Muscle layer of duodenum (tissue), 2 donors: ENCODE data around the gene GAPDHS.
A peak's percentile ranks its signal among the peaks of the same experiment; 100 is the strongest.

ENCODE experiments used
- H3K27ac ChIP-seq: one replicate; pipeline ENCODE4 v1.7.0; 2013; ENCODE audit warnings: mild to moderate bottlenecking, low read length
- H3K27me3 ChIP-seq: one replicate; pipeline ENCODE4 v1.7.0; 2013; ENCODE audit warnings: low read depth, mild to moderate bottlenecking, control low read depth, low read length
- H3K36me3 ChIP-seq, 2 donors: one replicate each; pipeline ENCODE4 v1.7.0; 2013; ENCODE audit warnings: low read length in 2 of 2, control low read depth in 1 of 2, mild to moderate bottlenecking in 1 of 2; ENCODE audit not compliant: insufficient read depth in 2 of 2, control insufficient read depth in 1 of 2
- H3K4me1 ChIP-seq, 2 donors: one replicate each; pipeline ENCODE4 v1.7.0; 2013; ENCODE audit warnings: low read length in 2 of 2, mild to moderate bottlenecking in 2 of 2, control low read depth in 1 of 2, moderate library complexity in 1 of 2; ENCODE audit not compliant: insufficient read depth in 2 of 2, control insufficient read depth in 1 of 2
- H3K4me3 ChIP-seq, 2 donors: one replicate each; pipeline ENCODE4 v1.7.0; 2013; ENCODE audit warnings: low read length in 2 of 2, low read depth in 1 of 2, mild to moderate bottlenecking in 1 of 2
- H3K9me3 ChIP-seq, 2 donors: one replicate each; pipeline ENCODE4 v1.7.0; 2013; ENCODE audit warnings: low read length in 2 of 2, control low read depth in 1 of 2, mild to moderate bottlenecking in 1 of 2; ENCODE audit not compliant: control insufficient read depth in 1 of 2
- donor health status: healthy.

GAPDHS gene

DNA sequence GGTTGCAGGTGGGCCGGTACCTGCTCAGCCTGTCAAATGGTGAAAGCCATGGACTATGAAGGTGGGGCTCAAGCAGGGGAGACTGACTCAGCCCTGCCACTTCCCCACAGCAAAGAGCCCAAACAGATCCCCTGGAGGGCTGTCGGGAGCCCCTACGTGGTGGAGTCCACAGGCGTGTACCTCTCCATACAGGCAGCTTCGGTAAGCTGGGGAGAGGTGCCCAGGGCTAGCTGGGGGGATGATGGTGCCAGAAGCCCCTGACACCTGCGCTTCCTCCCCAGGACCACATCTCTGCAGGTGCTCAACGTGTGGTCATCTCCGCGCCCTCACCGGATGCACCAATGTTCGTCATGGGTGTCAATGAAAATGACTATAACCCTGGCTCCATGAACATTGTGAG is 9.0 kb downstream of the GAPDHS start:
- Histone ChIP-seq H3K27me3 (no peaks in the 10 kb centered on the region), H3K9me3 (no peaks in the 10 kb centered on the region)

DNA sequence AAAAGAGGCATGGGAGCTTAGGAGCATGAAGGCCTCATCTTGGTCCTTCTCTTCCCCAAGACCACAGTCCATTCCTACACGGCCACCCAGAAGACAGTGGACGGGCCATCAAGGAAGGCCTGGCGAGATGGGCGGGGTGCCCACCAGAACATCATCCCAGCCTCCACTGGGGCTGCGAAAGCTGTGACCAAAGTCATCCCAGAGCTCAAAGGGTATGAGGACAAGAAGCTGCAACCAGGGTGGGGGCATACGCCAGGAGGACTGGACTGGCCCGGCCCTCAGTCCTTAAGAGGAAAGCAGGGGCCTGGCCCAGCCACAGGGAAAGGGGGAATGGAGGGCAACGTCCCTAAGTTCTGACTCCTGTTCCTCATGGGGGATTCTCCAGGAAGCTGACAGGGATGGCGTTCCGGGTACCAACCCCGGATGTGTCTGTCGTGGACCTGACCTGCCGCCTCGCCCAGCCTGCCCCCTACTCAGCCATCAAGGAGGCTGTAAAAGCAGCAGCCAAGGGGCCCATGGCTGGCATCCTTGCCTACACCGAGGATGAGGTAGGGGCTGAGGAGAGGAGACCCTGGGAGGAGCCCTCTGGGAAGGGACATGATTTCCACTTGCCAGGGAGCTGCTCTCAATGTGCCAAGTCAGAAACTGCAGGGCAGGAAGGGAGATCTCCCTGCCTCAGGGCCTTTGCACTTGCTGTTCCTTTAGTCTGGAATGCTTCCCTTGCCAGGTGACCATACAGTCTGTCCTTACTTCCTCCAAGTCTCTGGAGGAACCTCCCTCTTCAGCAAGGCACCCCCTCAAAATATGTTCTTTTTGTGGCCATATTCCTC is 10.2 kb downstream of the GAPDHS start:
- Histone ChIP-seq H3K36me3 (peaks cover 0 to 9% of the 10 kb centered on the region in 2 donors), H3K4me3 (no peak overlapping the region), H3K9me3 (no peaks in the 10 kb centered on the region), H3K4me1 (peaks cover 11 to 23% of the 10 kb centered on the region in 2 donors), H3K27me3 (no peaks in the 10 kb centered on the region), H3K27ac (no peak overlapping the region)

More for the DNA sequence above, 9.0 kb downstream of the GAPDHS start:
- Histone ChIP-seq H3K4me3 (no peak overlapping the region), H3K27ac (no peak overlapping the region), H3K4me1 (peaks cover 11 to 20% of the 10 kb centered on the region in 2 donors), H3K36me3 (peaks cover 0 to 6% of the 10 kb centered on the region in 2 donors)

DNA sequence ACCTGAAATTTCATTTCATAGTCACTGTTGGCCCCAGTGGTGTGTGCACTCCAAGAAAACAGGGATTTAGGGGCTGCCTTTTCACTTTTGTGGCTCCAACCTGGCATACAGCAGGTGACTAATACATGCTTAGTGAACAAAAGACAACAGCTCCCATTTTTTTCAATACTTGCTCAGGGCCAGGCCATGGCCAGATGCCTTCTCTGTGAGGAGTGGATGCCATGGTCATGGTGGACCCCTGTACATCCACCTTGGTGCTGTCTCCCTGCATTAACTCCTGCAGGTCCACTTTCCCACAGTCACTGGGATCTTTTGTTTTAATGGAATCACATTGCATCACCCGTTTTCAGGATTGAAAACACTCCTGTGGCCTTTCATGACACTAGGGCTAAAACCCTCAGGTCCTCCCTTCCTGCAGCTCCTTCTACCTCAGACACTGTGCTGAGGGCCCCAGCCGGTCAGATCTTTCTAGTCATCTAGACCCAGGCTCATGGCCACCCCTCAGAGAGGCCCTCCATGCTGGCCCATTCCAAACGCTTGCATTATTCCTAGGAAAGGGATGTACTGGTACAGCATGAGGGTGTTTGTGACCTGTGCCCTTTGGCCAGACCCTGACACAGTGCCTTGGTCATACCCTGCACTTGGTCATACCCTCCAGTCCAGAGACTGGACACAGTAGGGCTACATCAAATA is 11.0 kb downstream of the GAPDHS start:
- Histone ChIP-seq H3K4me3 (peak overlapping the region; percentile 83 to 88), H3K27me3 (no peaks in the 10 kb centered on the region), H3K9me3 (no peaks in the 10 kb centered on the region), H3K36me3 (peaks cover 0 to 9% of the 10 kb centered on the region in 2 donors), H3K4me1 (peaks cover 11 to 23% of the 10 kb centered on the region in 2 donors), H3K27ac (peak overlapping the region; percentile 73)

DNA sequence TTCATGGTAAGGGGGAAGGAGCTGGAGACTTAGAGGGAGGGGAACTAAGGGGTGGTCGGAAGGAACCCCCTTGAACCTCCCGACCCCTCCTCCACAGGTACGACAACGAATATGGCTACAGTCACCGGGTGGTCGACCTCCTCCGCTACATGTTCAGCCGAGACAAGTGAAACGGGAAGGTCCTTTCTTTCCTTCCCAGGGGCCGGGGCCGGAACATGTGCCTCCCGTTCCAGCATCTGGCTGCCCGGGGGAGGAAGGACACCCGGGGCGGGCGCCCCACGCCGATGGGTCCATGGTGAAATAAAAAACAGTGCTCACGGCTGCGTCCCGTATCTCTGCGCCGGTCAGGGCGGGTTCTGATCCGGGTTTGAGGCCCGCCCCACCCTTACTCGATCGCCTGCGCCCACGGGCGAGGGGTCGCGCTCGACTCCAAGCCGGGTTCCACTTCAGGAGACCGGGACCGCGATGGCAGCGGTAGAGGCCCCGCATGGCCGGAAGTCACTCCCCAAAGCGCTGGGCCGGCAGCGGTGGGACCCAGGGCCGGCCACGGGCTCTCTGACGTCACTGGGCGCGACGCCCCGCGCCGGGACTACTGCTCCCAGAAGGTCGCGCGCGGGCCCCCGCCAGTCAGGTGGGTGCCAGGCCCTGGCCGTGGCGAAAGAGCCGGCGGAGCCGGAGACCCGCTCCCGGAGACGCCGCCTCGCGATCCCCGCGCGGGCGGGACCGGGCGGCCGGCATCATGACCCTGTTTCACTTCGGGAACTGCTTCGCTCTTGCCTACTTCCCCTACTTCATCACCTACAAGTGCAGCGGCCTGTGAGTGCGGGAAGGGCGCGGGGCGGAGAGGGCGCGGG is 12.0 kb downstream of the GAPDHS start, which contains the start of gene TMEM147:
TMEM147 (plus strand) TSS at position 626 of the 854 bp plus-strand sequence; CDS start at position 740, 114 bp downstream.
- Histone ChIP-seq H3K4me3 (peak within 1 kb of the TSS; percentile 83 to 88), H3K4me1 (peaks cover 11 to 23% of the 10 kb centered on the region in 2 donors), H3K27me3 (no peaks in the 10 kb centered on the region), H3K36me3 (peaks cover 0 to 9% of the 10 kb centered on the region in 2 donors), H3K27ac (peak within 1 kb of the TSS; percentile 73), H3K9me3 (no peaks in the 10 kb centered on the region)

DNA sequence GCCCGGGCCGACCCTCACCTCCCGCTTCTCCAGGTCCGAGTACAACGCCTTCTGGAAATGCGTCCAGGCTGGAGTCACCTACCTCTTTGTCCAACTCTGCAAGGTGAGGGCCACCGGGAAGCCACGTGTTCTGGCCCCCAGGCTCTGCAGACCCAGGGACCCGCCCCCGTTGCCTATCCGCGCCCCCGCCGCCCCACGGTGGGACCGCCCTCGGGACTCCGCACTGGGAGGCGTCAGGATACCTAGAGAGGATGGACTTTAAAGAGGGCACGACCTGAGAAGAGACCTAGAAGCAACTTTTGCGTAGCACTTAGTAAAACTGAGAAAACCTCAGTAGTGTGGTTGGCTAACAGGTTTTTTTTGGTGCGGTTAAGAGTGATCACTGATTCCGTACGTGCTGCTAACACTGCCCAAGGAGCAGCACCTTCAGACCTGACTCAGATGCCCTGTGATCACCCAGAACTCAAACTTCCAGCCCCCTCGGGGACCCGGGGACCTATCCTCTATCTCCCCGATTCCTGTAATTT is 12.7 kb downstream of the GAPDHS start:
- Histone ChIP-seq H3K27ac (peak overlapping the region; percentile 73), H3K27me3 (no peaks in the 10 kb centered on the region), H3K4me1 (peaks cover 11 to 23% of the 10 kb centered on the region in 2 donors), H3K4me3 (peak overlapping the region; percentile 83 to 88), H3K36me3 (peaks cover 0 to 12% of the 10 kb centered on the region in 2 donors), H3K9me3 (no peaks in the 10 kb centered on the region)

DNA sequence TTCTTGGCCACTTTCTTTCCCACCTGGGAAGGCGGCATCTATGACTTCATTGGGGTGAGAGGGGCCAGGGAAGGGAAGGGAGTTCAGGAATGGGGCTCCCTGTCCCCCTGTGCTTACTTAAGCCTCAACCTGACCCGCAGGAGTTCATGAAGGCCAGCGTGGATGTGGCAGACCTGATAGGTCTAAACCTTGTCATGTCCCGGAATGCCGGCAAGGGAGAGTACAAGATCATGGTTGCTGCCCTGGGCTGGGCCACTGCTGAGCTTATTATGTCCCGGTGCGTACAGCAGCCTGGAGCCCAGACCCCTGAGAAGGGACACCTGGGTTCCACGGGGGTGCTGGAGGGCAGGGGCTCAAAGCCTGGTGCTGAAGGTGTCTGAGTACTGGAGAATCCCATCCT is 13.3 kb downstream of the GAPDHS start:
- H3K27me3 ChIP-seq = no peaks in the 10 kb centered on the region
- H3K4me3 ChIP-seq = peak overlapping the region; percentile 83 to 88
- peaks cover 0 to 17% of the 10 kb centered on the region in 2 donors for H3K36me3 ChIP-seq
- no peaks in the 10 kb centered on the region for H3K9me3 ChIP-seq
- H3K4me1 ChIP-seq = peaks cover 11 to 23% of the 10 kb centered on the region in 2 donors
- H3K27ac ChIP-seq = peak overlapping the region; percentile 73

DNA sequence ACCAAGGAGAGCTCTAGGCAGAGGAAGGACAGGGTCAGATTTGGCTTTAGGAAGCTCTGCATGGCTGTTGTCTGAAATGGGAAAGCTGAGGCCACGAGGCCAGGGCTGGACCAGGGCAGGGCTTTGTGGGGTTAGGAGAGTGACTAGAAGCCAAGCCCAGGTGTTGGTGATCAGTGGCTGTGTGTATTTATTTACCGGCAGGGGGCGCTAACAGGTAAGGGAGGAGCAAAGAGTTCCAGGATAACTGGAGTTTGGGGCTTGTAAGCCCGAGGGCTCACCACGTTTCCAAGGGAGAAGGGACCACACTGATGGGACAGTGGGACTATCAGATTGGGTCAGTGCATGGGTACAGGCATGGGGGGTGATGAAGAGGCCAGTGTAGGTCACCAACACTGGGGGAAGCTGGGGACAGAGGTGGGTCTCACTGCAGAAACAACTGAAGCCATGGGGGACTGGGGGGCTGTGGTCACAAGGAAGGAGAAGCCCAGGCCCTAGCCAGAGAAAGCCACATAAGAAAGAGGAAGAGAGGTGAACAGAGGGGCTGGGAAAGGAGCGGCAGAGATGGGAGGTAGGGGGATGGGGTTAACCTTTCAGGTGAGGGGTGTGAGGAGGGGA is 16.0 kb downstream of the GAPDHS start:
- no peaks in the 10 kb centered on the region for H3K27me3 ChIP-seq
- peaks cover 0 to 17% of the 10 kb centered on the region in 2 donors for H3K36me3 ChIP-seq
- H3K4me3 ChIP-seq = no peak overlapping the region
- no peak overlapping the region for H3K27ac ChIP-seq
- no peaks in the 10 kb centered on the region for H3K9me3 ChIP-seq
- H3K4me1 ChIP-seq = peaks cover 11 to 22% of the 10 kb centered on the region in 2 donors

DNA sequence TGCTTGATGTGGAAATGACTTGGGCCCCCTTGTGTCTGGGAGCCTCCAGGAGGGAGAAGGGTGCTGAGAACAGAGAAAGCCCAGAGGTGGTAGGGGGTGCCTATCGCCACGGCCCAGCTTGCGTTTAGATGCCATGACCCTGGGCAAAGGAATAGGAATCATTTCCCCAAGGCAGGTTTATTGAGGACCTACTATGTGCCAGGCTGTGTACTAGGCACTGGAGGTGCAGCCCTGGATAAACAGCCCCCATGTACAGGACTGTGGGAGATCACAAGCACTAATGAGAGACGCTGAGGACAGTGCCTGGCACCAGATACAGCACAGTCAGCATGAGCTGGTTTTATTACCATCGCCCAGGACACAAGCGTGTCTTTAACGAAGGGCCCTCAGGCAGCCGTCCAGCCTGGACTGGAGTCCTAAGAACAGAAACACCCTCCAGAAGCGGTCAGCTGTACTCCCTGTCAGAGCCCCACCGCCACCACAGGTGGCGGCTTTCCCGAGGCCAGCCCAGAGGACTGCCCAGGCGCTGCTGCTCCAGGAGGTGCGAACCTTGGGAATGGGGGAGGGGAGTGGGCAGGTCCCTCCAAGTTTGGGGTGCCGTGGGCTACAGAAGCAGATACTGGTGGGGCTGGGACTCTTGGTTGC is 16.7 kb downstream of the GAPDHS start:
- Histone ChIP-seq H3K27ac (no peak overlapping the region), H3K4me3 (no peak overlapping the region), H3K36me3 (peaks cover 0 to 17% of the 10 kb centered on the region in 2 donors), H3K4me1 (peaks cover 8 to 15% of the 10 kb centered on the region in 2 donors), H3K27me3 (no peaks in the 10 kb centered on the region), H3K9me3 (no peaks in the 10 kb centered on the region)

DNA sequence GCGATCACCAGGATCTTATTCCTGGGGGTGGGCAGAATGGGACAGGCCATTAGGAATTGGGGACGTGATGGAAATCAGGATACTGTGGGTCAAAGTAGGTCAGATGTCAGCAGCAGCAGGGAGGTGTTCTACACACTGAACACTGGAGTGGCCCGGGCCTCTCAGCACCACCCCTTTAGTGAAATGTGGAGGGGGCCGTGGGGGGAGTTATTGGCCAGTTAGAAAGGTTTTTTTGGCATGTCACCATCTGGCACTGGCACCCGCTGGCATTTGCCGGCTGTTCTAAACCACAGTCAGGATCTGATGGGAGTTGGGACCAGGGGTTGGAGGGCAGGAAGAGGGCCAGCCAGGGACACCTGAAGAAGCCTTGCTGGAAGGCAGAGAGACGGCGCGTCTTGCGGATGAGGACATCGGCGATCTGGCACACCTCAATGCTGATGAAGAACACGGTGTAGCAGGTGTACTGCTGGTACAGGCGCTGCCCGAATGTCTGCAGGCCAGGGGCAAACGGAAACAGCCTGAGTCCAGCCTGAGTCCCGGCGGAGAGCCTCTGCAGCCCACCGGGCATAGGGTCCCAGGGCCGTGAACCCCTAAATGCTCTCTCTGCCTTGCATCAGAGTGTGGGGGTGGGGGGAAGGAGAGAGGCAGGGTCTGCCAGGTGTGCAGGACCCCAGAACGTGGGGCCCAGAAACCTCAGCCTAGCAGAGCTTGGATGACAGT is 18.0 kb downstream of the GAPDHS start:
- Histone ChIP-seq H3K36me3 (peaks cover 0 to 17% of the 10 kb centered on the region in 2 donors), H3K27ac (no peak overlapping the region), H3K4me1 (peaks cover 5 to 13% of the 10 kb centered on the region in 2 donors), H3K9me3 (no peaks in the 10 kb centered on the region), H3K4me3 (no peak overlapping the region), H3K27me3 (no peaks in the 10 kb centered on the region)
